ENCODE results near the gene CPEB3.
A peak's percentile ranks its signal among the peaks of the same experiment; 100 is the strongest.
"Not testable (repeated sequence)": the region's sequence is repeated elsewhere in the genome, so short reads cannot be mapped to it uniquely, and the experiment has no call there.

CPEB3 gene

GRCh38 chr10:92031580-92031979, 259.3 kb downstream of the CPEB3 start:
- DNase-seq (ENCODE audit: low spot score) = no peak

DNA sequence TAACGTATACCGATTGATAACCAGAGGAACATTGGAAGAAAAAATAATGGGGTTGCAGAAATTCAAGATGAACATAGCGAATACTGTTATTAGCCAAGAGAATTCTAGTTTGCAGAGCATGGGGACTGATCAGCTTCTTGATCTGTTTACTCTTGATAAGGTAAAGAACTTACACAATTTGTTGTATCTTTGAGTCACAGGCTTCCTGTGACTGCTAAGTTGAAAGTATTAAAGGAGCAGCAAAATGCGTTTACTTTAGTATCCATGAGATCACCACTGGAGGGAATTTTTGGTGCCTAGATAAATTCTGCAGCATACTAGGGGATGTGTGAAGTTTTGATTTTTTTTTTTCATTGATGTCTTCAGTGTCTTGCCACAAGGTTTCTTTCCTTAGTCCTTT, 263.7 kb downstream of the CPEB3 start:
- no peak for DNase-seq (ENCODE audit: low spot score)

DNA sequence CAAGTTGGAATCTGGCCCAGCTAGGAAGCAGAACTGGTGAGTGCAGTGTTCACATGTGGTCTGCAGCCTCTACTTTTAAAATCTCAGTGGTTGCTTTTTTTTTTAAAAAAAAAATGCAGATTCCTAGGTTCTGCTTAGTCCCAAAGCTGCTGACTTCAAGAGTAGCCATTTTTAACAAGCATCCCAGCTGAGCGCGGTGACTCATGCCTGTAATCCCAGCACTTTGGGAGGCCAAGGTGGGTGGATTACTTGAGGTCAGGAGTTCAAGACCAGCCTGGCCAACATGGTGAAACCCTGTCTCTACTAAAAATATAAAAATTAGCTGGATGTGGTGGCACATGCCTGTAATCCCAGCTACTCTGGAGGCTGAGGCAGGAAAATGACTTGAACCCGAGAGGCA, 265.5 kb downstream of the CPEB3 start:
- DNase-seq (ENCODE audit: low spot score) = not testable (repeated sequence)

DNA sequence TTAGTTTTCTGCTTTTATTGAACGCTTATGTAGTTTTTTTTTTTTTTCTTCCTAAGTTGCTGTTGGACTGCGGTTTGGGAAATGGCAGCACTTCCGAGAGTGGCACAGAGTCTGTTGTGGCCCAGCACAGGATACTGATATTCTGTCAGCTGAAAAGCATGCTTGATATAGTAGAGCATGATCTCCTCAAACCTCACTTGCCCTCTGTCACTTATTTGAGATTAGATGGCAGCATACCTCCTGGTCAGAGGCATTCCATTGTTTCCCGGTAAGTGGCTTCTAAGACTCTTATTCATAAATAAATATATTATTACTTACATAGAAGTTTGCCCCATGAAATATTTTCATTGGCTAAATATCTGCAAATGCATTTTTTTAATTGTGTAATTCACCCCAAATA, 266.2 kb downstream of the CPEB3 start:
- no peak for DNase-seq (ENCODE audit: low spot score)

DNA sequence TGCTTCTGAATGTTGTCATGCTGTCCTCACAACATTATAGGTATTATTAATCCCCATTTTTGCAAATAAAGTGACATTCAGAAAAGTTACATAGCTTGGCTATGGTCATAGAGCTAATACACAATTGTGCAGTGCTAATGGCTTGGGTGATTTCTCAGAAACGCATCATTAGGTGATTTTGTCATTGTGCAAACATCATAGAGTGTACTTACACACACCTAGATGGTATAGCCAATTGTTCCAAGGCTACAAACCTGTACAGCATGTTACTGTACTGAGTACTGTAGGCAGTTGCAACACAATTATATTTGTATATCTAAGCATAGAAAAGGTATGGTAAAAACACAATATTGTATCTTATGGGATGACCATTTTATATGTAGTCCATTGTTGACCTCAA, 276.3 kb downstream of the CPEB3 start:
- no peak for DNase-seq (ENCODE audit: low spot score)

DNA sequence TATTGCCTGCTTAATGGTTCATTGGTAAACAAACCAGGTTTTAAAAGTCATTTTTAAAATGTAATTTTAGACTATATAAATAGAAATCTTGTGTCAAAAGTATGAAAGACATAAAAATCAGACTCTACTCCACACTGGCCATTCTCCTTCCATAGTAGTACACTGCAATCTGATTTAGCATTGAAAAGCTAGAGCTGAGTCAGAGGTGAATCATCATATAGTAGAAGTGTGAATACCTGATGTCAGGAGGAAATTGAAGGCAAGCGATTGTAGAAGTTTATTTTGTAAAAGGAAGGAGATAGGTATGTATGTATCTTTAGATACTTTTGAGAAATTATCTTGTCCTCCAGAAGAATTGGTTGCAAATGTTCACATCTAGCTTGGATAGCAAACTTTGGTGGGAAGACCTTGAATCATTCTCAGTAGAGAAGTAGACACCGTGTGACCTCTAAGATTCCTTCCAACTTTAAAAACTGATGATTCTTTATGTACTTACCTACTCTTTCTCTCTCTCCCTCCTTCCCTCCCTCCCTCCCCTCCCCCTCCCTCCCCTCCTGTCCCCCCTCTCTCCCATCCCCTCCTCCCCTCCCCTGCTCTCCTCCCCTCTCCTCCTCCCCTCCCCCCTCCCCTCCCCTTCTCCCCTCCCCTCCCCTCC, 279.2 kb downstream of the CPEB3 start:
- DNase-seq (ENCODE audit: low spot score) = peak; percentile 54

GRCh38 chr10:92010047-92010735, 280.7 kb downstream of the CPEB3 start:
- no peak for DNase-seq (ENCODE audit: low spot score)

DNA sequence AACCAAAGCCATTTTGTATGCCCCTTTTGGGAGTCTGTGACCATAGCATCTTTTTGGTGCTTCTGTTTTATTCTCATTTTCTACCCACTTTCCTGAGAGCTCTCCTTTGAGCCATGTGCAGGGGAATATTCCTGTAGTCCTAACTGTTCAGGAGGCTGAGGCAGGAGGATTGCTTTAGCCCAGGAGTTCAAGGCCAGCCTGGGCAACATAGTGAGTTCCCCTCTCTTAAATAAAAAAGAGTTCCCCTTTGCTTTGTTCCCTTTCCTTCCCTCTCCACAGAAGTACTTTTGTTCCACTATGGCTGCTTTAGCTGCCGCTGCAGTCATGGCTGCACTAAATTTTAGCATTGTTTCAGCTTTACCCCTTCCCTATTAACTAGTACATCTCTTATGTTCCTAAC, 281.4 kb downstream of the CPEB3 start:
- no peak for DNase-seq (ENCODE audit: low spot score)

- DNase-seq (ENCODE audit: low spot score) = no peak
Observed at GRCh38 chr10:92005978-92006377, 284.9 kb downstream of the CPEB3 start.

DNA sequence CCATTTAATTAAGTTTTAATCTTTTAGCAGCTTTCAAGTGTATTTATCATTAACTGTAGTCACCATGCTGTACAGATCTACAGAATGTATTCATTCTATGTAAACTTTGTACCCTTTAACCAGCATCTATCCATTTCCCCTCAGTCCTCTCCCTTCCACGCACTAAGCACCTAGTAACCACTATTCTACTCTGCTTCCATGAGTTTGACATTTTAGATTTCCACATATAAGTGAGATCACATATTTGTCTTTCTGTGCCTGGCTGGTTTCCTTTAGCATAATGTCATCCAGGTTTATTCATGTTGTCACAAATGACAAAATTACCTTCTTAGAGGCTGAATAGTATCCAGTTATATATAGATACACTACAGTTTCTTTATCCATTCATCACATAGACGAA, 287.6 kb downstream of the CPEB3 start:
- no peak for DNase-seq (ENCODE audit: low spot score)

DNA sequence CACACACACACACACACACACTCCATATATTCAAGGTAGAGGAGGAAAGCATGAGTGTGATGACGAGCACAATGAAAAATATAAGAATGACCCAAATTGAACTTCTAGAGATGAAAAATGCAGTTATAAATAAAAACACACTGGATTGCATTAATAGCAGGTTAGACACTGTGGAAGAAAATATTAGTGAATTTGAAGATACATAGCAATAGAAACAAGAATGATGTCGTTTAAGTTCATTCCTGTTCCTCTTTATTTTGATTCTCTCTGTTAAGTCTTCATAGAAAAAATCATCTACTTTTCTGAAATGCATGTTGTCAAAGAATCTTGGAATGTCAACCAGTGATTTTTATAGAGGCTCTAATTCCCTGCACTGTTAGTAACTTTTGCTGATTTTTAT, 288.9 kb downstream of the CPEB3 start:
- DNase-seq (ENCODE audit: low spot score) = no peak

- no peak for DNase-seq (ENCODE audit: low spot score)
Observed at GRCh38 chr10:92001581-92001980, 289.3 kb downstream of the CPEB3 start.

Data from activated CD4-positive, alpha-beta T cell treated with anti-CD3 and anti-CD28 coated beads, Interleukin-2, Interleukin-4, amounts not matched to agents 100 ng/mL and 50 ng/mL, durations not matched to agents 16 hours and 8 hours (primary cell).